H9 (cell line): ENCODE data around the gene BCAS3. TPM values are rescaled to one million over a fixed set of nuclear protein-coding genes. Genes with fewer than 3 reads are reported as not detected.

ENCODE experiments used
- DNase-seq: peaks from one replicate; pipeline ENCODE4 v3.0.0-alpha.2; 2017
- H2AFZ ChIP-seq: one replicate; pipeline ENCODE4 v1.6.1; 2013; ENCODE audit warnings: mild to moderate bottlenecking, low read length, control low read depth, moderate library complexity
- H2AK5ac ChIP-seq: 2 replicates; pipeline ENCODE4 v1.6.1; 2013; ENCODE audit warnings: low read length, control low read depth, mixed read lengths; ENCODE audit not compliant: insufficient read length
- H2BK120ac ChIP-seq: one replicate; pipeline ENCODE4 v1.6.1; 2013; ENCODE audit warnings: low read depth, mild to moderate bottlenecking, low read length, control low read depth, inconsistent platforms; ENCODE audit not compliant: poor library complexity, severe bottlenecking
- H2BK12ac ChIP-seq: 2 replicates; pipeline ENCODE4 v1.6.1; 2013; ENCODE audit warnings: low read length, control low read depth, mixed read lengths, low read depth; ENCODE audit not compliant: insufficient read length
- H2BK15ac ChIP-seq: 2 replicates; pipeline ENCODE4 v1.6.1; 2013; ENCODE audit warnings: low read depth, low read length, control low read depth
- H2BK20ac ChIP-seq: one replicate; pipeline ENCODE4 v1.6.1; 2013; ENCODE audit warnings: low read depth, mild to moderate bottlenecking, low read length, control low read depth, inconsistent platforms; ENCODE audit not compliant: poor library complexity, severe bottlenecking
- H2BK5ac ChIP-seq: 2 replicates; pipeline ENCODE4 v1.6.1; 2013; ENCODE audit warnings: low read length, control low read depth, mixed read lengths; ENCODE audit not compliant: insufficient read length
- H3K14ac ChIP-seq: 2 replicates; pipeline ENCODE4 v1.6.1; 2013; ENCODE audit warnings: low read length, control low read depth; ENCODE audit not compliant: insufficient read depth
- H3K18ac ChIP-seq: 2 replicates; pipeline ENCODE4 v1.6.1; 2013; ENCODE audit warnings: low read depth, mild to moderate bottlenecking, mixed read lengths, low read length, control low read depth; ENCODE audit not compliant: insufficient read length
- H3K23ac ChIP-seq: 2 replicates; pipeline ENCODE4 v1.6.1; 2013; ENCODE audit warnings: low read length, control low read depth, mixed read lengths, low read depth; ENCODE audit not compliant: insufficient read length
- H3K23me2 ChIP-seq: 2 replicates; pipeline ENCODE4 v1.6.1; 2013; ENCODE audit warnings: low read depth, mild to moderate bottlenecking, mixed read lengths, low read length, control low read depth; ENCODE audit not compliant: insufficient read length, poor library complexity, severe bottlenecking
- H3K27ac ChIP-seq: 2 replicates; pipeline ENCODE4 v1.5.1; 2013; ENCODE audit warnings: low read length, control low read depth, mixed read lengths, low read depth; ENCODE audit not compliant: insufficient read length
- H3K27me3 ChIP-seq: 2 replicates; pipeline ENCODE4 v1.6.1; 2013; ENCODE audit warnings: low read length, control low read depth, inconsistent platforms; ENCODE audit not compliant: insufficient read depth
- H3K4ac ChIP-seq: 2 replicates; pipeline ENCODE4 v1.6.1; 2013; ENCODE audit warnings: low read depth, mild to moderate bottlenecking, control low read depth, inconsistent platforms, low read length, moderate library complexity
- H3K4me1 ChIP-seq: 2 replicates; pipeline ENCODE4 v1.6.1; 2013; ENCODE audit warnings: low read length, control low read depth, inconsistent platforms; ENCODE audit not compliant: insufficient read depth
- H3K4me2 ChIP-seq: 2 replicates; pipeline ENCODE4 v1.6.1; 2013; ENCODE audit warnings: low read length, control low read depth, mixed read lengths; ENCODE audit not compliant: insufficient read length, insufficient read depth
- H3K56ac ChIP-seq: 2 replicates; pipeline ENCODE4 v1.6.1; 2013; ENCODE audit warnings: low read depth, mild to moderate bottlenecking, mixed read lengths, low read length, control low read depth; ENCODE audit not compliant: insufficient read length
- H3K79me1 ChIP-seq: 2 replicates; pipeline ENCODE4 v1.6.1; 2013; ENCODE audit warnings: low read depth, mild to moderate bottlenecking, moderate library complexity, low read length, control low read depth, inconsistent platforms; ENCODE audit not compliant: insufficient read depth, poor library complexity, severe bottlenecking
- H3K79me2 ChIP-seq: 2 replicates; pipeline ENCODE4 v1.6.1; 2013; ENCODE audit warnings: low read length, control low read depth, inconsistent platforms; ENCODE audit not compliant: insufficient read depth
- H3K9ac ChIP-seq: 2 replicates; pipeline ENCODE4 v1.6.1; 2013; ENCODE audit warnings: low read length, control low read depth, mixed read lengths; ENCODE audit not compliant: insufficient read length; ENCODE audit errors: extremely low read depth
- H3K9me3 ChIP-seq: one replicate; pipeline ENCODE4 v1.6.1; 2013; ENCODE audit warnings: low read depth, low read length, inconsistent platforms; ENCODE audit not compliant: control insufficient read depth
- H3T11ph ChIP-seq: one replicate; pipeline ENCODE4 v1.6.1; 2013; ENCODE audit warnings: mild to moderate bottlenecking, low read length, control low read depth, inconsistent platforms
- H4K20me1 ChIP-seq: one replicate; pipeline ENCODE4 v1.6.1; 2013; ENCODE audit not compliant: control insufficient read depth, insufficient read length, insufficient read depth
- H4K5ac ChIP-seq: 2 replicates; pipeline ENCODE4 v1.6.1; 2013; ENCODE audit warnings: low read depth, mild to moderate bottlenecking, mixed read lengths, low read length, control low read depth; ENCODE audit not compliant: insufficient read length
- H4K8ac ChIP-seq: replicated peaks from 2 replicates; pipeline ENCODE4 v1.6.1; 2013; ENCODE audit warnings: low read length, control low read depth, mixed read lengths, low read depth; ENCODE audit not compliant: insufficient read length
- H4K91ac ChIP-seq: 2 replicates; pipeline ENCODE4 v1.6.1; 2013; ENCODE audit warnings: low read depth, mild to moderate bottlenecking, moderate library complexity, mixed read lengths, low read length, control low read depth; ENCODE audit not compliant: insufficient read length
- H3K27ac Mint-ChIP-seq, 3 experiments: 2 replicates in 2 of 3; 3 replicates in 1 of 3; pipeline ENCODE4 v1.8.0; 2020 to 2021; ENCODE audit warnings: mixed read lengths in 3 of 3, mild to moderate bottlenecking in 1 of 3, moderate library complexity in 1 of 3
- H3K27me3 Mint-ChIP-seq: 2 replicates; pipeline ENCODE4 v1.8.0; 2021; ENCODE audit warnings: low read depth, mild to moderate bottlenecking, moderate library complexity, mixed read lengths
- H3K36me3 Mint-ChIP-seq, 3 experiments: 2 replicates in 2 of 3; 3 replicates in 1 of 3; pipeline ENCODE4 v1.8.0; 2020 to 2021; ENCODE audit warnings: low read depth in 3 of 3, mixed read lengths in 3 of 3; ENCODE audit not compliant: insufficient read depth in 1 of 3
- H3K4me1 Mint-ChIP-seq, 2 experiments: 2 replicates each; pipeline ENCODE4 v1.8.0; 2020; ENCODE audit warnings: mixed read lengths in 2 of 2
- H3K4me3 Mint-ChIP-seq, 2 experiments: 2 replicates in 1 of 2; 3 replicates in 1 of 2; pipeline ENCODE4 v1.8.0; 2020 to 2021; ENCODE audit warnings: mild to moderate bottlenecking in 2 of 2, mixed read lengths in 2 of 2, moderate library complexity in 1 of 2
- H3K9me3 Mint-ChIP-seq, 2 experiments: 2 replicates in 1 of 2; 3 replicates in 1 of 2; pipeline ENCODE4 v1.8.0; 2020; ENCODE audit warnings: mild to moderate bottlenecking in 2 of 2, mixed read lengths in 2 of 2, moderate library complexity in 1 of 2
- WGBS: extraction: QIAGEN DNeasy Blood & Tissue Kit; methylation state at CpG from one replicate; pipeline ENCODE4 v1.1.7; 2013; ENCODE audit warnings: missing lambda C conversion rate, low lambda C conversion rate, mixed read lengths; ENCODE audit not compliant: insufficient read length; ENCODE audit errors: extremely low coverage; 5-methylcytosine and 5-hydroxymethylcytosine counted together
- total RNA-seq: library from RNA; stranded (reverse); gene quantifications from 2 replicates; pipeline ENCODE4 v1.2.1, GENCODE V29; 2021
- TF ChIP-seq, protein P1 (sequence below): fragments of 200-600 bp; sonication (generic); conservative IDR thresholded peaks from 3 replicates; pipeline ENCODE4 v1.8.0; 2021; ENCODE audit warnings: antibody characterized with exemption, mild to moderate bottlenecking

The BCAS3 gene
- total RNA-seq, 1 experiment from 2014 or later = 22.4 TPM

DNA sequence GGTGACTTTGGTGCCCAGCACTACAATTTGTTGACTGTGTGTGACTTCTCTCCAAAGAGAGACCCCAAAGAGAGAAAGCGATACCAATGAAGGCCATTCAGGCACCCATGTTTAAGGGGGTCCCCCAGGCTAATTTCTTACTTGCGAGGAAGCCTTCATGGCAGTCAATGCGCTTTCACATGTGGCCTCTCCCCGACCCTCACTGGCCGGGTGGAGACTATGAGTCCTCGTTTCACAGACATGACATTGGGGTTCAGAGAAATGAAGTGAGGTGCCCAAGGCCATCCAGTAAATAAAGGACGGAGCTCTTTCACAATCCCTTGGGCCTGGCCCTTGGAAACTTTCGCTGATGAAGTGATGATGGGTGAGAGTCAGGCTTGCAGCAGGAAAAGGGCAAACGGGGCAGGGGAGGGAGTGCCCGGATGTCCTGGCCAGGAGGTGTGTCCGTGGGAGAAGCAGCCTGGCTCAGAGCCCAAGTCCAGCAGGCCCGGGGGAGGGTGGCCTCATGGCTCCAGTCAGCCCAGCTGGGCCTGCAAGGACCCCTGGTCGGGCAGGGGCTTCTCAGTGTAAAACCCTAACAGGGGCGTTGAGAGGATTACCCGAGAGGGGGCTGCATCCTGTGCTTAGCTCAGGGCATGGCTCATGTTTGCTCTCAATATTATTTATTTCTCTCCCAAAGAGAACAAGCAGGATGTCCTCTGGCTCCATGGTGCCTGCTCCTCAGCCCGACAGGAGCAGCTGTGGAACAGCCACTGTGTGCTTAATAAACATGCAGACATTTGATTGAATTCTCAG lies 736.7 kb downstream of the BCAS3 start:
- WGBS = no CpG with 5 or more reads among the region's 16 CpGs
- no peak overlapping the region for H2BK15ac ChIP-seq
- H3K27me3 ChIP-seq = peaks cover 31% of the 10 kb centered on the region
- no peak overlapping the region for H3T11ph ChIP-seq
- H3K27ac ChIP-seq = no peak overlapping the region
- H4K91ac ChIP-seq = no peak overlapping the region
- H3K9me3 ChIP-seq = no peaks in the 10 kb centered on the region
- H2BK20ac ChIP-seq = no peak overlapping the region
- H2BK5ac ChIP-seq = no peak overlapping the region
- no peak overlapping the region for H3K9ac ChIP-seq
- Mint-ChIP-seq H3K27me3 (peaks cover 82% of the 10 kb centered on the region), H3K4me1 (peaks cover 16 to 20% of the 10 kb centered on the region in 2 experiments), H3K4me3 (peak overlapping the region in 1 of 2 experiments; percentile 60; a peak in 2 of 5 replicates), H3K36me3 (no peaks in the 10 kb centered on the region; a peak in 1 of 7 replicates), H3K9me3 (no peaks in the 10 kb centered on the region), H3K27ac (no peak overlapping the region)
- no peak overlapping the region for H4K8ac ChIP-seq
- no peak overlapping the region for H3K56ac ChIP-seq
- peaks cover 16% of the 10 kb centered on the region for H3K23me2 ChIP-seq
- no peaks in the 10 kb centered on the region for H3K79me2 ChIP-seq
- no peak overlapping the region for H2BK12ac ChIP-seq
- peaks cover 2% of the 10 kb centered on the region; the same call in 1 of the 2 replicates for H3K4me1 ChIP-seq
- no peaks in the 10 kb centered on the region for H4K20me1 ChIP-seq
- H3K4me2 ChIP-seq = no peak overlapping the region
- H2BK120ac ChIP-seq = no peak overlapping the region
- H3K18ac ChIP-seq = no peak overlapping the region
- H3K4ac ChIP-seq = no peak overlapping the region
- H3K79me1 ChIP-seq = no peaks in the 10 kb centered on the region
- H4K5ac ChIP-seq = no peak overlapping the region
- DNase-seq = peak; percentile 30
- H3K14ac ChIP-seq = no peak overlapping the region
- no peak overlapping the region for H2AK5ac ChIP-seq
- no peak overlapping the region for H2AFZ ChIP-seq
- TF ChIP-seq, protein P1, sequence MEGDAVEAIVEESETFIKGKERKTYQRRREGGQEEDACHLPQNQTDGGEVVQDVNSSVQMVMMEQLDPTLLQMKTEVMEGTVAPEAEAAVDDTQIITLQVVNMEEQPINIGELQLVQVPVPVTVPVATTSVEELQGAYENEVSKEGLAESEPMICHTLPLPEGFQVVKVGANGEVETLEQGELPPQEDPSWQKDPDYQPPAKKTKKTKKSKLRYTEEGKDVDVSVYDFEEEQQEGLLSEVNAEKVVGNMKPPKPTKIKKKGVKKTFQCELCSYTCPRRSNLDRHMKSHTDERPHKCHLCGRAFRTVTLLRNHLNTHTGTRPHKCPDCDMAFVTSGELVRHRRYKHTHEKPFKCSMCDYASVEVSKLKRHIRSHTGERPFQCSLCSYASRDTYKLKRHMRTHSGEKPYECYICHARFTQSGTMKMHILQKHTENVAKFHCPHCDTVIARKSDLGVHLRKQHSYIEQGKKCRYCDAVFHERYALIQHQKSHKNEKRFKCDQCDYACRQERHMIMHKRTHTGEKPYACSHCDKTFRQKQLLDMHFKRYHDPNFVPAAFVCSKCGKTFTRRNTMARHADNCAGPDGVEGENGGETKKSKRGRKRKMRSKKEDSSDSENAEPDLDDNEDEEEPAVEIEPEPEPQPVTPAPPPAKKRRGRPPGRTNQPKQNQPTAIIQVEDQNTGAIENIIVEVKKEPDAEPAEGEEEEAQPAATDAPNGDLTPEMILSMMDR = no peak
- no peak overlapping the region for H3K23ac ChIP-seq
